Endothelial cell of umbilical vein (primary cell): ENCODE measurements around the gene UBL3. TPM values are rescaled to one million over a fixed set of nuclear protein-coding genes. Genes with fewer than 3 reads are reported as not detected.

Experiments
- BruUV-seq: library from RNA; stranded (reverse); fragments of 400-500 nt; replicated peaks from 2 replicates; lab custom pipeline; 2021; lab: Mats Ljungman, UMichigan
- CTCF ChIA-PET: fragments of 300-600, 350-600 bp; sonication (Branson Sonifier 250); formaldehyde crosslinking; loops from one replicate; lab custom pipeline; 2021; ENCODE audit warnings: antibody characterized with exemption, inconsistent platforms; lab: Charles Lee
- POLR2A ChIA-PET: fragments of 300-600, 350-600 bp; sonication (Branson Sonifier 250); formaldehyde crosslinking; loops from one replicate; lab custom pipeline; 2021; ENCODE audit warnings: antibody characterized with exemption, inconsistent platforms; lab: Charles Lee
- DNase-seq: peaks from one replicate; pipeline ENCODE4 v3.0.0-alpha.2; 2011; ENCODE audit warnings: low read depth, low spot score
- FAIRE-seq: peaks from 2 replicates; lab custom pipeline; 2011; peaks lifted over from hg19 to GRCh38; lab: Jason Lieb, UNC
- H2AFZ ChIP-seq: 2 replicates; pipeline ENCODE4 v1.6.0; 2012; ENCODE audit warnings: low read depth, low read length, control low read depth, inconsistent platforms
- H3K27ac ChIP-seq: 2 replicates; pipeline ENCODE4 v1.5.1; 2011; ENCODE audit warnings: low read depth, mild to moderate bottlenecking, control low read depth, low read length, moderate library complexity; ENCODE audit not compliant: insufficient read depth
- H3K27me3 ChIP-seq, 2 experiments: 2 replicates each; pipeline versions ENCODE4 v1.6.0 to v1.6.1; 2011; ENCODE audit warnings: low read length in 2 of 2, mixed read lengths in 1 of 2; ENCODE audit not compliant: control insufficient read depth in 2 of 2, insufficient read depth in 2 of 2
- H3K36me3 ChIP-seq, 2 experiments: 2 replicates in 1 of 2; 3 replicates in 1 of 2; pipeline ENCODE4 v1.5.1; 2011; ENCODE audit warnings: low read length in 2 of 2, mild to moderate bottlenecking in 1 of 2, moderate library complexity in 1 of 2; ENCODE audit not compliant: control insufficient read depth in 2 of 2, insufficient read depth in 2 of 2; ENCODE audit errors: extremely low read depth in 1 of 2
- H3K4me1 ChIP-seq: 3 replicates; pipeline ENCODE4 v1.5.1; 2011; ENCODE audit warnings: mild to moderate bottlenecking, low read length; ENCODE audit not compliant: control insufficient read depth, insufficient read depth; ENCODE audit errors: extremely low read depth
- H3K4me2 ChIP-seq: 2 replicates; pipeline ENCODE4 v1.6.1; 2011; ENCODE audit warnings: low read length, control low read depth, mixed read lengths; ENCODE audit not compliant: insufficient read depth
- H3K4me3 ChIP-seq, 3 experiments: fragments of 200-600 bp in 1 of 3; sonication (generic), shearing (Covaris generic) in 1 of 3; replicated peaks in 1 of 3; 2 replicates each; pipeline ENCODE4 v1.5.1; 2011 to 2016; ENCODE audit warnings: control low read depth in 3 of 3, low read length in 3 of 3, mild to moderate bottlenecking in 2 of 3, inconsistent platforms in 1 of 3, low read depth in 1 of 3, moderate library complexity in 1 of 3; ENCODE audit not compliant: insufficient read depth in 1 of 3
- H3K79me2 ChIP-seq: 2 replicates; pipeline ENCODE4 v1.6.0; 2012; ENCODE audit warnings: low read length, inconsistent platforms; ENCODE audit not compliant: control insufficient read depth, insufficient read depth
- H3K9ac ChIP-seq: replicated peaks from 2 replicates; pipeline ENCODE3; 2011; ENCODE audit warnings: low read length, control low read depth; ENCODE audit not compliant: insufficient read depth; ENCODE audit errors: extremely low read depth
- H3K9me1 ChIP-seq: replicated peaks from 3 replicates; pipeline ENCODE4 v1.6.0; 2011; ENCODE audit warnings: mild to moderate bottlenecking, low read length; ENCODE audit not compliant: control insufficient read depth, insufficient read depth; ENCODE audit errors: extremely low read depth
- H3K9me3 ChIP-seq: replicated peaks from 2 replicates; pipeline ENCODE4 v1.5.1; 2012; ENCODE audit warnings: low read length, inconsistent platforms; ENCODE audit not compliant: control insufficient read depth, insufficient read depth
- H4K20me1 ChIP-seq: replicated peaks from 2 replicates; pipeline ENCODE3; 2011; ENCODE audit warnings: mild to moderate bottlenecking, low read length; ENCODE audit not compliant: control insufficient read depth, insufficient read depth; ENCODE audit errors: extremely low read depth
- EZH2 ChIP-seq: IDR thresholded peaks from 2 replicates; pipeline ENCODE4 v1.6.1; 2012; ENCODE audit warnings: borderline replicate concordance, low read depth, mild to moderate bottlenecking, moderate library complexity, low read length, inconsistent platforms; ENCODE audit not compliant: severe bottlenecking
- FOS ChIP-seq: IDR thresholded peaks from 2 replicates; pipeline ENCODE4 v1.6.1; 2011; ENCODE audit warnings: mild to moderate bottlenecking, low read length, moderate library complexity, borderline replicate concordance; ENCODE audit not compliant: insufficient read depth
- GATA2 ChIP-seq: IDR thresholded peaks from 2 replicates; pipeline ENCODE4 v1.7.0; 2011; ENCODE audit warnings: low read depth, mild to moderate bottlenecking, moderate library complexity, mixed read lengths, low read length; ENCODE audit not compliant: insufficient read length, insufficient read depth
- JUN ChIP-seq: IDR thresholded peaks from 2 replicates; pipeline ENCODE4 v1.6.1; 2011; ENCODE audit warnings: borderline replicate concordance, low read depth; ENCODE audit not compliant: insufficient read length, insufficient read depth
- MYC ChIP-seq: IDR thresholded peaks from one replicate; pipeline ENCODE4 v1.6.1; 2011; ENCODE audit warnings: mild to moderate bottlenecking, low read depth, low read length
- POLR2A ChIP-seq: IDR thresholded peaks from 2 replicates; pipeline ENCODE4 v1.6.1; 2012; ENCODE audit warnings: low read depth, mild to moderate bottlenecking, control low read depth, low read length
- POLR2AphosphoS5 ChIP-seq: IDR thresholded peaks from 2 replicates; pipeline ENCODE4 v1.6.1; 2012; ENCODE audit warnings: low read depth, mild to moderate bottlenecking, control low read depth, low read length, moderate library complexity; ENCODE audit not compliant: insufficient read depth
- dilution Hi-C: fragments of 300-500 bp; cut with MboI; formaldehyde crosslinking; loops from one replicate; pipeline ENCODE4 v1.15.0; 2019; ENCODE audit warnings: low sequenced_read_pairs; ENCODE audit not compliant: extremely low pct_ligation_motif_present
- intact Hi-C: fragments of 100-400 bp; cut with micrococcal nuclease; formaldehyde crosslinking; loops from one replicate; pipeline ENCODE4 v1.10.0; 2022
- polyA plus RNA-seq, 4 experiments: library from polyadenylated mRNA; depleted of rRNA in 3 of 4; stranded (reverse) in 3 of 4; unstranded in 1 of 4; fragments of >200 nt; gene quantifications; 2 replicates each; pipeline versions ENCODE4 v1.2.1 to v1.2.3, GENCODE V29; 2011 to 2012; ENCODE audit warnings: missing spikeins in 1 of 4
- total RNA-seq: library from RNA; stranded (reverse); gene quantifications from 2 replicates; pipeline ENCODE4 v1.2.3, GENCODE V29; 2021
- TF ChIP-seq, protein P1 (sequence below), 2 donors: IDR thresholded peaks; 1 replicate in 1 of 2; 2 replicates in 1 of 2; pipeline ENCODE4 v1.5.1; 2011; ENCODE audit warnings: low read length in 2 of 2, mild to moderate bottlenecking in 2 of 2, moderate library complexity in 2 of 2, control low read depth in 1 of 2, inconsistent platforms in 1 of 2, low read depth in 1 of 2; ENCODE audit not compliant: insufficient read depth in 1 of 2; ENCODE audit errors: extremely low read depth in 1 of 2
- TF ChIP-seq, protein P2 (sequence below): IDR thresholded peaks from 2 replicates; pipeline ENCODE4 v1.6.1; 2011; ENCODE audit not compliant: insufficient read depth, insufficient read length

UBL3 gene
- total and polyA plus RNA-seq, 2 donors (not counting 3 experiments of a cell fraction or from before 2014, with no cell fraction given) = 4.8 to 11.8 TPM

GRCh38 chr13:29761815-29762214, 88.6 kb downstream of the UBL3 start:
- H2AFZ ChIP-seq = no peak overlapping the region
- no peak for TF ChIP-seq GATA2
- TF ChIP-seq FOS = no peak
- TF ChIP-seq POLR2AphosphoS5 = no peak
- TF ChIP-seq, protein P1, sequence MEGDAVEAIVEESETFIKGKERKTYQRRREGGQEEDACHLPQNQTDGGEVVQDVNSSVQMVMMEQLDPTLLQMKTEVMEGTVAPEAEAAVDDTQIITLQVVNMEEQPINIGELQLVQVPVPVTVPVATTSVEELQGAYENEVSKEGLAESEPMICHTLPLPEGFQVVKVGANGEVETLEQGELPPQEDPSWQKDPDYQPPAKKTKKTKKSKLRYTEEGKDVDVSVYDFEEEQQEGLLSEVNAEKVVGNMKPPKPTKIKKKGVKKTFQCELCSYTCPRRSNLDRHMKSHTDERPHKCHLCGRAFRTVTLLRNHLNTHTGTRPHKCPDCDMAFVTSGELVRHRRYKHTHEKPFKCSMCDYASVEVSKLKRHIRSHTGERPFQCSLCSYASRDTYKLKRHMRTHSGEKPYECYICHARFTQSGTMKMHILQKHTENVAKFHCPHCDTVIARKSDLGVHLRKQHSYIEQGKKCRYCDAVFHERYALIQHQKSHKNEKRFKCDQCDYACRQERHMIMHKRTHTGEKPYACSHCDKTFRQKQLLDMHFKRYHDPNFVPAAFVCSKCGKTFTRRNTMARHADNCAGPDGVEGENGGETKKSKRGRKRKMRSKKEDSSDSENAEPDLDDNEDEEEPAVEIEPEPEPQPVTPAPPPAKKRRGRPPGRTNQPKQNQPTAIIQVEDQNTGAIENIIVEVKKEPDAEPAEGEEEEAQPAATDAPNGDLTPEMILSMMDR (IDR thresholded peaks at IDR 0.05; ENCODE audit: extremely low read depth in 1 of 2, insufficient read depth in 1 of 2, low read depth in 1 of 2, low read length in 2 of 2) = no peak
- no peak for TF ChIP-seq EZH2
- no peak for TF ChIP-seq MYC
- TF ChIP-seq JUN = no peak
- TF ChIP-seq, protein P2, sequence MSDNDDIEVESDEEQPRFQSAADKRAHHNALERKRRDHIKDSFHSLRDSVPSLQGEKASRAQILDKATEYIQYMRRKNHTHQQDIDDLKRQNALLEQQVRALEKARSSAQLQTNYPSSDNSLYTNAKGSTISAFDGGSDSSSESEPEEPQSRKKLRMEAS = no peak
- no peak for TF ChIP-seq POLR2A
- H3K36me3 ChIP-seq = no peaks in the 10 kb centered on the region
- H3K27me3 ChIP-seq = no peaks in the 10 kb centered on the region
- BruUV-seq = no TSS peak
- no peaks in the 10 kb centered on the region for H3K9me1 ChIP-seq
- H3K9ac ChIP-seq = no peak overlapping the region
- H3K4me2 ChIP-seq = no peak overlapping the region
- no peaks in the 10 kb centered on the region for H3K4me1 ChIP-seq
- no peak for FAIRE-seq
- no peak for DNase-seq
- no peaks in the 10 kb centered on the region for H3K79me2 ChIP-seq
- no peak overlapping the region for H3K4me3 ChIP-seq
- POLR2A ChIA-PET = no interaction called here
- H4K20me1 ChIP-seq = no peaks in the 10 kb centered on the region
- intact Hi-C loops = no loop called here
- CTCF ChIA-PET = interaction anchor here (1.0 to 6.7 kb wide), 3 partner anchors 9 to 352 kb away, joined by 6 to 50 read pairs (median 8); no protein-coding TSS in a partner anchor
- no peak overlapping the region for H3K27ac ChIP-seq
- dilution Hi-C loops = no loop called here
- H3K9me3 ChIP-seq = no peaks in the 10 kb centered on the region
